SH-SY5Y (cell line): ENCODE data around the gene XIRP2.

Experiments used
- GATA2 ChIP-seq: IDR thresholded peaks from 2 replicates; pipeline ENCODE4 v1.6.1; 2011; ENCODE audit warnings: mild to moderate bottlenecking, low read depth, low read length
- GATA3 ChIP-seq: IDR thresholded peaks from 2 replicates; pipeline ENCODE4 v1.6.1; 2011; ENCODE audit warnings: low read depth, mild to moderate bottlenecking, low read length, moderate library complexity

DNA sequence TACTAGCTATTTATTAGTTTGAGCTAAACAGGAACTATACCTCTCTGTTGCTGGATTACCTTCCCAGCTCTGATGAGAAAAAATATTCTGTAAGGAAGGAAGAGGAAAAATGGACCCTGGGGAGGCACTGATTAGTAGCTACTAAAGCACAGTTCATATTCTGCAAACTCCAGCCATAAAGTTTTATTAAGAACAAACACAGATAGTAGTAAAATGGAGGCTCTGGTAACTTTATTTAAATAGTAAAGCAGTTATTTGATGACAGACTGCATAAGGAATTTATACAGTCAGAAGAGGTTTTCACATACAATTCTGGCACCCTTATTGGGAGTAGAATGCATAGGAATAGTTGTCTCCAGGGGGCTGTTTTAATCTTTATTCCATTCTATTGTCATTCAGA, 84.1 kb downstream of the XIRP2 start:
- TF ChIP-seq GATA3 (no peak), GATA2 (no peak)
